Right hindlimb (tissue), 1 donor: ENCODE results near the gene KHSRP.

ENCODE experiments used
- DNase-seq: peaks from one replicate; pipeline ENCODE4 v3.0.0-alpha.2; 2018

Gene KHSRP, protein sequence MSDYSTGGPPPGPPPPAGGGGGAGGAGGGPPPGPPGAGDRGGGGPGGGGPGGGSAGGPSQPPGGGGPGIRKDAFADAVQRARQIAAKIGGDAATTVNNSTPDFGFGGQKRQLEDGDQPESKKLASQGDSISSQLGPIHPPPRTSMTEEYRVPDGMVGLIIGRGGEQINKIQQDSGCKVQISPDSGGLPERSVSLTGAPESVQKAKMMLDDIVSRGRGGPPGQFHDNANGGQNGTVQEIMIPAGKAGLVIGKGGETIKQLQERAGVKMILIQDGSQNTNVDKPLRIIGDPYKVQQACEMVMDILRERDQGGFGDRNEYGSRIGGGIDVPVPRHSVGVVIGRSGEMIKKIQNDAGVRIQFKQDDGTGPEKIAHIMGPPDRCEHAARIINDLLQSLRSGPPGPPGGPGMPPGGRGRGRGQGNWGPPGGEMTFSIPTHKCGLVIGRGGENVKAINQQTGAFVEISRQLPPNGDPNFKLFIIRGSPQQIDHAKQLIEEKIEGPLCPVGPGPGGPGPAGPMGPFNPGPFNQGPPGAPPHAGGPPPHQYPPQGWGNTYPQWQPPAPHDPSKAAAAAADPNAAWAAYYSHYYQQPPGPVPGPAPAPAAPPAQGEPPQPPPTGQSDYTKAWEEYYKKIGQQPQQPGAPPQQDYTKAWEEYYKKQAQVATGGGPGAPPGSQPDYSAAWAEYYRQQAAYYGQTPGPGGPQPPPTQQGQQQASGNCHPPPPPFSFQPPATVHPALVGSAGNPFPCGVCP

GRCh38 chr19:6424195-6424938 is at the start of gene KHSRP:
KHSRP (minus strand) TSS chr19:6424811; CDS start chr19:6424701, 110 bp downstream.
- no peak for DNase-seq

- DNase-seq: no peak
Measured at GRCh38 chr19:6473647-6474046, 49.0 kb upstream of the KHSRP start.

GRCh38 chr19:6472713-6473112 is 48.1 kb upstream of the KHSRP start:
- no peak for DNase-seq

GRCh38 chr19:6471076-6471475 is 46.5 kb upstream of the KHSRP start:
- DNase-seq: no peak

- DNase-seq: no peak
Measured at GRCh38 chr19:6470173-6470572, 45.6 kb upstream of the KHSRP start.

- DNase-seq: no peak
Measured at GRCh38 chr19:6467384-6467783, 42.8 kb upstream of the KHSRP start.

DNA sequence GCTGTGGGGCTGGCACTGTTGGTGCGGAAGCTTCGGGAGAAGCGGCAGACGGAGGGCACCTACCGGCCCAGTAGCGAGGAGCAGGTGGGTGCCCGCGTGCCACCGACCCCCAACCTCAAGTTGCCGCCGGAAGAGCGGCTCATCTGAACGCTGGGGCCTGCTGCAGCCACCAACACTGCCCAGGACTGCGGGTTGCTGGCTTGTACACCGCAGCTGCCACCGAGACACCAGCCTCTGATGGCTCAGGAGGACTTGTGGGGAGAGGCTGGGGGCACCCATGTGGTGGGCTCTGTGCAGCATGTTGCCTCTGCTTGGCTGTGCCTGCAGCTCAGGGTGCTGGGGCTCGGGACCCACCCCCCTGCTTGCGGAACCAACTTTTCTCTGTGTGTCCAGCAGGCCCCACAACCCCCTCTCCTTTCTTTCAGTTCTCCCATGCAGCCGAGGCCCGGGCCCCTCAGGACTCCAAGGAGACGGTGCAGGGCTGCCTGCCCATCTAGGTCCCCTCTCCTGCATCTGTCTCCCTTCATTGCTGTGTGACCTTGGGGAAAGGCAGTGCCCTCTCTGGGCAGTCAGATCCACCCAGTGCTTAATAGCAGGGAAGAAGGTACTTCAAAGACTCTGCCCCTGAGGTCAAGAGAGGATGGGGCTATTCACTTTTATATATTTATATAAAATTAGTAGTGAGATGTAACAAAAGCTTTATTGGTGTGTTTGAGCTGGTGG is 42.1 kb upstream of the KHSRP start:
- no peak for DNase-seq

GRCh38 chr19:6465663-6466062 is 41.1 kb upstream of the KHSRP start:
- no peak for DNase-seq

DNA sequence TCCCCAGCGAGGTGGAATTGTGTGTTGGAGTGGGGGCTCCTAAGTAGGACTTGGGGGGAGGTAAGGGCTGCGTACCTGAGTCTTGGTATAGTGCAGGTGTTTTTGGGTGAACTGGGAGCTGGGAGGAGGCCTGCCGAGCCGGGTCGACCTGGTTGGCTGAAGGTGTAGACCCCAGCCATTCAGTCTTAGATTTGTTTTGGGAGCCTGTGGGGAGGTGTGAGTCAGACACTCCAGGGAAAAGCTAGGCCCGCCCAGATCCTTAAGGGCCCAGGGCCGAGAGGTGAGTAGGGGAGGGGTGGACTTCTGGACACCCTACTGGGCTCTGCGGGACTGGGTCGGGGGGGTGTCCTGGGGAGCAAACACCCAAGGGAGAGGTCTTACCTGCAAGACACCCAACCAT is 40.4 kb upstream of the KHSRP start:
- DNase-seq: no peak

DNA sequence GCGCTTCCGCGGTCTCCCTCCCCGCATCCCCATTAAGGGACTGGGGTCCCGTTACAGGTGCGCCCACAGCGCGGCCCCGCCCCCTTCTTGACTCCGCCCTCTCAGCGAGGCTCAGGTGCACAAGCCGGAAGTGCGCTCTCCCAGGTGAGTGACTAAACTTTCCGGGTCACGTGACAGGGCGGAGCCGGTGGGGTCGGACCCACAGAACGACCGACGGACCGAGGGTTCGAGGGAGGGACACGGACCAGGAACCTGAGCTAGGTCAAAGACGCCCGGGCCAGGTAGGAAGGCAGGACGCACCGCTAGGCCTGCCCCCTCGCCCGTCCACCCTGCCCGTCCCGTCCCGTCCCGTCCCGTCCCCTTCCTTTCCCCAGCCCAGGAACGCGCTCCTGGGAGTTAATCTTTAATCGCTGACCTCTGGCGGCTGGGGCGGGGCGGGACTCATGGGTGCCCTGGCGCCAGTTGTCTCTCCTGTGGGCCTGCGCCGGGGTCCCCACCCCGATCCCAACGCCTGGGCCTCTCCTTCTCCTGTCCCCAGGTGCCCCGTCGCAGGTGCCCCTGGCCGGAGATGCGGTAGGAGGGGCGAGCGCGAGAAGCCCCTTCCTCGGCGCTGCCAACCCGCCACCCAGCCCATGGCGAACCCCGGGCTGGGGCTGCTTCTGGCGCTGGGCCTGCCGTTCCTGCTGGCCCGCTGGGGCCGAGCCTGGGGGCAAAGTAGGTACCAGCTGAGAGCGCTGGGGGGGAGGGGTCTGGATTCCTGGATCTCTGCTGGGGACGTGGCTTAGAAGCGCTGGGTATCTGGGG is 39.7 kb upstream of the KHSRP start, which contains the start of gene CRB3:
CRB3 (plus strand) TSS at position 202 of the 804 bp plus-strand sequence; CDS start at position 633, 431 bp downstream.
- DNase-seq: no peak

- peak; percentile 98 for DNase-seq
Measured at GRCh38 chr19:6460099-6460884, 35.7 kb upstream of the KHSRP start.

DNA sequence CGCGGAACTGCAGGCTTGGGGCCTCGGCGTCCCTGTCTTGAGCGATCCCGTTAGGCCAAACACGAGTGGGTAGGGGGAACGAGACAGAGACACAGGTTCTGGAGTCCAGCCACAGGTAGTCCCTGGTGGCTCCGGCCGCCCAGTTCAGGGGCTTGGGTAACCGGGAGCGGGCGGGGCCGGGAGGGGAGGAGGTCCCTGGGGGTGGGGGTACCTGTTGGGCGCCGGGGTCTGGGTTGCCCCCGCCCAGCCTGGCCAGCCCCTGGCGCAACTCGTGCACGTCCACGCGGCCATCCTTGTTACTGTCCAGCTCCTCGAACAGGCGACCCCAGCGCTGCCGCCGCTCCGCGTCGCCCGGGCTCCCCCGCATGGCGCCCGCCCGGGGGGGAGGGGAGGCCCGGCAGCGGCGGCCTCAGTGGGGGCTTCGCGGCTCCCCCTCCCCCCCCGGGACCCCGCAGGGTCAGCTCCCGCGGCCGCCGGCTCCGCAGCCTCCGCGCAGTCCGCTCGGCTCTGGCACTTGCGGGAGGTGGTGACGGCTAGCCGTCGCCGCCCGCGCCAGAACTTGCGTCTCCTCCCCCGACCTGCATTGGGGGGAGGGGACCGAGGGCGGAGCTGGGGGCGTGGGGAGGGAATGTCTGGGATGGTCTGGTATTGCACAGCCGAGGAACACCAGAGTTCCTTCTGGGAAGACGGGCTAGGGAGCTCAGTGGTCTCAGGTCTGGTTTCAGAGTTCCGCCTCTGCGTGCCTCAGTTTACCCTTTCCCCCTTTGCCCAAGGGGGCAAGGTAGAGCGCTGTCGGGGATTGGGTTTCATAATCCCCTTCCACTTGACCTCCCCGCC is 34.9 kb upstream of the KHSRP start, which contains the start of gene SLC25A23:
SLC25A23 (minus strand) TSS at position 531 of the 837 bp plus-strand sequence; CDS start at position 367, 164 bp downstream.
- DNase-seq: peak; percentile 90

GRCh38 chr19:6458695-6459261 is 34.2 kb upstream of the KHSRP start:
- no peak for DNase-seq

DNA sequence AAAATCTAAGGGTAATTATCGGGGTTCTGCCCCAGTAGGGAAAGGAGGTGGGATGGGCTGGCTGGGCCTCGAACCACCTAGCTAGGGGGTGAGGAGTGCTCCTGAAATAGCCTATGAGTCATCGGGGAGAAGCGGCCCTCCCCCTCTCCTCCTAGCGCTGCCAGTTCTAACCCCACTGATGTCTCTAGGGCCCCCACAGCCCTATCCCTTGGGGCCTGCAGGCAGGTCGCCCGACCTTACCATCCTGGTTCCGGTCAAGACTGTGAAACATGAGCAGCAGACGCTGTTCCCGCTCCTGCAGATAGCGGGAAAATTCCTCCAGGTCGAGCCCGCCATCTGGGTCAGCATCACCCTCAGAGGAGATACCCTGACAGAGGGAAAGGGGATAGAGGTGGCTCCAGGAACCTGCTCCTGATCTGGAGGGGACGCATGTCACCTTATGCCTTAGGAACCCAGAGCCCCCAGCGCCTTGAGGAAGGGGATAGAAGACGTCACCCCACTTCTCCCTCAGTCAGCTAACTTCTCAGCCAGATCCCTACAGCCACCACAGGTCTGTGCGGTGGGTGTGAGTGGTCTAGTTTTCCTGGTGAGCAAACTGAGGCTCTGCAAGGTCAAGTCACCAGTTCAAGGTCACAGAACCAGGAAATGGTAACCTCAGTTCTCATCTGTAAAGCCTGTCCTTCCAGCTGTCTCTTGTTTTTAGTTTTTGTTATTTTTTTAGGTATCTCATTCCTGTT is 33.5 kb upstream of the KHSRP start:
- no peak for DNase-seq

- no peak for DNase-seq
Measured at GRCh38 chr19:6455924-6456323, 31.3 kb upstream of the KHSRP start.

- no peak for DNase-seq
Measured at GRCh38 chr19:6453951-6454565, 29.4 kb upstream of the KHSRP start.

GRCh38 chr19:6452899-6453298 is 28.3 kb upstream of the KHSRP start:
- no peak for DNase-seq

- no peak for DNase-seq
Measured at GRCh38 chr19:6452223-6452614, 27.6 kb upstream of the KHSRP start.
